HS-27A (cell line): Measurements from ENCODE around the gene WDR55.
"Not testable (repeated sequence)": the region's sequence is repeated elsewhere in the genome, so short reads cannot be mapped to it uniquely, and the experiment has no call there.

ENCODE experiments used
- DNase-seq: peaks from one replicate; pipeline ENCODE4 v3.0.0-alpha.2; 2012; ENCODE audit warnings: low read depth, missing footprints

Gene WDR55

GRCh38 chr5:140710899-140711552 is 46.3 kb downstream of the WDR55 start:
- DNase-seq: peak; percentile 87

- no peak for DNase-seq
Measured at GRCh38 chr5:140711794-140712193, 47.1 kb downstream of the WDR55 start.

- DNase-seq: no peak
Measured at GRCh38 chr5:140713562-140714094, 48.9 kb downstream of the WDR55 start.

GRCh38 chr5:140716238-140716637 is 51.5 kb downstream of the WDR55 start:
- DNase-seq: not testable (repeated sequence)

- no peak for DNase-seq
Measured at GRCh38 chr5:140718266-140718592, 53.5 kb downstream of the WDR55 start.

- DNase-seq: not testable (repeated sequence)
Measured at GRCh38 chr5:140720738-140721137, 56.0 kb downstream of the WDR55 start.

GRCh38 chr5:140721395-140721794 is 56.7 kb downstream of the WDR55 start:
- DNase-seq: not testable (repeated sequence)
